AG10803 (cell line): ENCODE results near the gene PTPRD.

Experiments
- DNase-seq: peaks from one replicate; pipeline ENCODE4 v3.0.0; 2010; ENCODE audit warnings: low read depth
- H3K4me3 ChIP-seq: 2 replicates; pipeline ENCODE4 v1.5.1; 2011; ENCODE audit warnings: mild to moderate bottlenecking, low read length, control low read depth
- TF ChIP-seq, protein P1 (sequence below): conservative IDR thresholded peaks from 2 replicates; pipeline ENCODE4 v1.5.1; 2011; ENCODE audit warnings: mild to moderate bottlenecking, low read length, control low read depth, inconsistent platforms

Gene PTPRD

DNA sequence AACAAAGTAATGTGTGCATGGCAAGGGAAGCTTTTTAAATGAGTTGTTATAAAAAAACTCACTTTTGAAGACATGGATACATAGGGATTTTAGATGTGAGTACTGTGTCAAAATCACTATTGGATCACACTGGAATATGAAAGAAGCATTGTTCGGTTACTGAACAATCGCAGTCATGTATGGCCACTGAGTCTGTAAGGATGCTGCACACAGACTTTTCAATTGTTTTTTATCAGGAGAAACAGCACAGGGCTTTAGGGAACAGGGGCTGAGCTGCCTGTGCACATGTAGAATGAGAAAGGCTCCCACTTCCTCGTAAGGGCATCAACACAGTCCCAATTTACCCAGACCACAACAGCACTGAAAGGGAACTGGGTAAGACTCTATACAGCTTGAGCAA is 1479.3 kb downstream of the PTPRD start:
- TF ChIP-seq, protein P1, sequence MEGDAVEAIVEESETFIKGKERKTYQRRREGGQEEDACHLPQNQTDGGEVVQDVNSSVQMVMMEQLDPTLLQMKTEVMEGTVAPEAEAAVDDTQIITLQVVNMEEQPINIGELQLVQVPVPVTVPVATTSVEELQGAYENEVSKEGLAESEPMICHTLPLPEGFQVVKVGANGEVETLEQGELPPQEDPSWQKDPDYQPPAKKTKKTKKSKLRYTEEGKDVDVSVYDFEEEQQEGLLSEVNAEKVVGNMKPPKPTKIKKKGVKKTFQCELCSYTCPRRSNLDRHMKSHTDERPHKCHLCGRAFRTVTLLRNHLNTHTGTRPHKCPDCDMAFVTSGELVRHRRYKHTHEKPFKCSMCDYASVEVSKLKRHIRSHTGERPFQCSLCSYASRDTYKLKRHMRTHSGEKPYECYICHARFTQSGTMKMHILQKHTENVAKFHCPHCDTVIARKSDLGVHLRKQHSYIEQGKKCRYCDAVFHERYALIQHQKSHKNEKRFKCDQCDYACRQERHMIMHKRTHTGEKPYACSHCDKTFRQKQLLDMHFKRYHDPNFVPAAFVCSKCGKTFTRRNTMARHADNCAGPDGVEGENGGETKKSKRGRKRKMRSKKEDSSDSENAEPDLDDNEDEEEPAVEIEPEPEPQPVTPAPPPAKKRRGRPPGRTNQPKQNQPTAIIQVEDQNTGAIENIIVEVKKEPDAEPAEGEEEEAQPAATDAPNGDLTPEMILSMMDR = no peak
- no peak overlapping the region for H3K4me3 ChIP-seq
- DNase-seq = no peak

DNA sequence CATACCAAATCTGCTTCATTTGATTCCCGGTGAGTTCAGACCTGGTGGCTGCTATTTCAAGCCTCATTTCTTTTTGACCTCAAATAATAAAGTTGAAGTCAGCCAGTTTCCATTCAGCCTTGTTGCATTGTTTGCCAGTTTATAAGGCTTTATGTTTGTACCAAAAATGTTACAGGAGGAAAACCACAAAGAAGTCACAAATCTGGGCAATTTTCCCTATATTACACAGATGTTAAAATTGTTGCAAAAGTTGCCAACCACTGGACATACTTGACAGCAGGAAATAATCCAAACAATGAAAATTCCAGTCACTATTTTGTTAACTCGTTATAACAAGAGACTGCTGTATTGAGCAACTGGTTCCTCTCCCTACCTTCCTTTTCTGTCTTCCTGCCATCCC is 1488.2 kb downstream of the PTPRD start:
- TF ChIP-seq, protein P1 = no peak
- peak; percentile 0 for DNase-seq
- H3K4me3 ChIP-seq = no peak overlapping the region

DNA sequence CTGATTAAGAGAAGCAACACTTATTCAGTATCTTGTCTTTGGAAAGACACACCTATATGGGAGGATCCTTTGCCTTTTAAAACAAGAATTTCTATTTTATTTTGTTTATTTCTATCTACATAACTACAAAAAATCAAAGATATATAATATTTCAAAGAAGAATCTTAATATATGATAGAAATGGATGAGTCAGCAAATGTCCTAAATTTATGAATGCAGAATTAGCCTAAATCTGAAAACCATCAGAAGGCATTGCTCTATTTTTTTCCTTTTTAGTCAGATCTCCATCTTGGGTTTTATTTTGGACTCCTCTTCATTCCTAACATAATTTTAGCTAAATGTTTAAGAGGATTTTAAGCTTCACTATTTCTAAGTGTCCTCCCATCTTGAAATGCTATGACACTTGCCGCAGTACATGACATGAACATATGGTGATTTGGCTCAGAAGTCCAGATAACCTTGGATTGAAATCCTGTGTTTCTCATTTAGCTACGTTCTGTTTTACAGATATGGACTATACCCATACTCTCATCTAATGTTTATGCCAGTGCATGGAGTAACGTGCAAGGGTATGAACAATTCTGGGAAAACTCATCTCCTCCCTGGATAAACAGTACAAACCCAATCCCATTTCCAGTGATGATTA is 1490.4 kb downstream of the PTPRD start:
- no peak overlapping the region for H3K4me3 ChIP-seq
- no peak for DNase-seq
- TF ChIP-seq, protein P1 = no peak

DNA sequence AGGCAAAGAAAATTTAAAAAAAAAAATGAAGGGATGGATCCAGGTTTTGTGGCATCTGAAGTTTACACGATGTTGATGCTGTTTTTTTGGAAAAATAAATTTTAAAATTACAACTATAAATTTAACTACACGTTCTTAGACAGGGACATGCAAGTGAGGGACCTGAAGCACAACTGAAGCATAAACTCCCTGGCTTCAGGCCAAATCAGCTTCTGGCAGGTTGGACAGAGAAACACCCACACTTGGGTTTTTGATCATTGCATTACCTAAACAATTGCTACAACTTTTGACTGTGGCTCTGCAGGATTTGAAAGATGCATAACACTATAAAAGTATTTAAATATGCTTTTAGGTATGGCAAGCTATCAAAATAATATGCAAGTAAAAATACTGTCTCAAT is 1494.9 kb downstream of the PTPRD start:
- H3K4me3 ChIP-seq = no peak overlapping the region
- TF ChIP-seq, protein P1 = no peak
- DNase-seq = no peak

DNA sequence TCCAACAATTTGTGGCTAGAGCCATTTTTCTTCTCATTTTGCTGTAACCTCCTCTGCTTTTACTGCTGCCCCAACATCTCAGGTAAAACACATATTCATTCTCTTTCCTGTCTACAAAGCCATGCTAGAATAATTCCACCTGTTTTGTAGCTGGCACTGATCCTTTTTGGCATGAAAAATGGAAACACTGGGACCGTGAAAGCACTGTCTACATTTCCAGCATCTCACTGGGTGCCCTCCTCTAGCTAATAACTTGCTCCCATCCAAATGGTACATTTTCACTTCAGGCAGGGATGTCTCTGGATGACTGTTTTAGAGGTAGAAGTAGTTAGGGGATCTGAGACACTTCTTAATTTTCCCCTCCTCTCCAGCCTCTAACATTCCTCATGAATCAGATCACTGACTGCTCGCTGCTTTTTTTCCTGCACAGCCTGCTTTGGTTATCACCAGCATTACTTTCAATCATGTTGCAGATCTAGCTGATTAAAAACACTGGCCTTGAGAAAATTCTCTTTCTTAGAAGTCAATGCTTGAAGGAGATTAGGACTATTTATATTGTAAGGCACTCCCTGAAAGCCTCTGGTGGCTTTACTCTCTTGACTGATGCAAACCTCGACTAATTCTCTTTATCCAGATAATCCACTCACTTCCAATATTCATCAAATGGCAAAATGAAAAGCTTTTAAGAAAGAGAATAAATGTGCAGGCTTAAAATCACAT is 1500.6 kb downstream of the PTPRD start:
- TF ChIP-seq, protein P1 = no peak
- no peak for DNase-seq

DNA sequence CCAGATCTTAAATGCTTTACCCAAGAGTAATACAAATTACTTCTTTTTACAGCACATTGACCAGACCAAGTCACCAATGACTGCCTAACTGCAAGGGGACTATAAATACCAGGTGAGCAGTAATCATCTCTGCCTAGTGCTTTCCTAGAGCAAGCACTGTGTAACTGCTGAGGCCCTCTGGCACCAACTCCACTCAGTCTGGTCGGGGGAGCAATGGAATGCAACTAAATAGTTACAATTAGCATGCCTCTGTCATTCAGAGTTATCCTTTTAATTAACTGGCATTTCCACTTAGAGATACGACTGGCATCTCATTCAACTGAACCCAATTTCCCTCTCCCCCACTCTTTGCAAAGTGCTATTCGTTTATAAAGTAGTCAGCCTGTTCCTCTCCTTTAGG is 1504.2 kb downstream of the PTPRD start:
- no peak for DNase-seq
- TF ChIP-seq, protein P1 = no peak
- H3K4me3 ChIP-seq = no peak overlapping the region

More for the DNA sequence above, 1500.6 kb downstream of the PTPRD start:
- no peak overlapping the region for H3K4me3 ChIP-seq

DNA sequence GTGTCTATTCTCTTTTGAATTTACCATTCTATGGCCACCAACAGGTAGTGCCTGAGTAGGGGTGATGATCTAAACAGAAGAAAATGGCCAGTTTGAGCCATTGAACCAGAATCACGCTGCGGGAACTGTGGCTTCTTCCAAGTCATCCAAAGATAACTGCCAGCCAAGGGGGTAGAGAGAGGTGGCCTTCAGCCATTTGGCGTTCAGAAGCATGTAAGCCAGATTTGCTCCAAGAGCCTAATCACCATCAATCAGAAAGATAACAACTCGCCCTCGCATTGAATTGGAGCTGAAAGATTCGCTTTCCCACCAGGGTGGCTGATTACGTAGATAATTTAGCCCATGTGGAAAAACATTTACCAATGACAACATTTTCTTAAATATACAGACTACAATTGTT is 1510.5 kb downstream of the PTPRD start:
- TF ChIP-seq, protein P1 = no peak
- DNase-seq = no peak
- H3K4me3 ChIP-seq = no peak overlapping the region
